ENCODE data around the gene RPS6KA2.
"Not testable (repeated sequence)": the region's sequence is repeated elsewhere in the genome, so short reads cannot be mapped to it uniquely, and the experiment has no call there.

The RPS6KA2 gene

DNA sequence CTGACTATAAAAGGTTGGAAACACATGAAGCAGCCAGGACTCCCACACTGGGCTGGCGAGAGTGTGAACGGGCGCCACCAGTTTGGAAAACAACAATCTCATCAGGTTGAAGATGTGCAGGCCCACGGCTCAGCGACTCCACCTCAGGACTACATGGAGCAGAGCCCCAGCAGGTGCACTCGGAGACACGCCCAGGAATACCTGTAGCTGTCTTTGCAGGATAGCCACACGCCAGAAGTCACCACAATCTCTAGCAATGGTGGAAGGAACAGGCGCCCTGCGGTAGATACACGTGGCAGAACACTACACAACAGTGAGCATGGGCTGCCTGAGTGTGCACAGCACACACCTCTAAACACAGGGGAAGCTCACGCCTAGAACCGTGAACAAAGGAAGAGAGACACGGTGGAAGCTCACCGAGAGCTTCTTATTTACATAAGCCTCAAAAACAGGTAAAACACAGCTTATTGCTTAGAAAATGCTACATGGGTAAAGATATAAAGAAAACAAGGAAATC, 28.7 kb upstream of the RPS6KA2 start:
- DNase-seq, result no peak

- no peak for DNase-seq
Observed at GRCh38 chr6:166655251-166655650, 28.2 kb upstream of the RPS6KA2 start.

- DNase-seq, result no peak
Observed at GRCh38 chr6:166654573-166654972, 27.5 kb upstream of the RPS6KA2 start.

- no peak for DNase-seq
Observed at GRCh38 chr6:166653639-166653941, 26.5 kb upstream of the RPS6KA2 start.

- DNase-seq, result no peak
Observed at GRCh38 chr6:166650824-166651807, 24.1 kb upstream of the RPS6KA2 start.

- DNase-seq, result no peak
Observed at GRCh38 chr6:166650047-166650446, 23.0 kb upstream of the RPS6KA2 start.

- DNase-seq, result no peak
Observed at GRCh38 chr6:166648846-166649245, 21.8 kb upstream of the RPS6KA2 start.

DNA sequence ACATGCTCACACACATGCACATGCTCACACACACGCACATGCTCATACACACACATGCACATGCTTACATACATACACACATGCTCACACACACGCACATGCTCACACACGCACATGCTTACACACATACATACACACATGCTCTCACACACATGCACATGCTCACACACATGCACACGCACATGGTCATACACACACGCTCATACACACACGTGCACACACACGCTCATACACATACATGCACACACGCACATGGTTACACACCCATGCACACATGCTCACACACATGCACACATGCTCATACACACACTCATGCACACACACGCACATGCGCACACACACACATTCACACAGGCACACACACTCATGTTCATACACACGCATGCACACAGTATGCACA, 20.8 kb upstream of the RPS6KA2 start:
- DNase-seq, result no peak

DNA sequence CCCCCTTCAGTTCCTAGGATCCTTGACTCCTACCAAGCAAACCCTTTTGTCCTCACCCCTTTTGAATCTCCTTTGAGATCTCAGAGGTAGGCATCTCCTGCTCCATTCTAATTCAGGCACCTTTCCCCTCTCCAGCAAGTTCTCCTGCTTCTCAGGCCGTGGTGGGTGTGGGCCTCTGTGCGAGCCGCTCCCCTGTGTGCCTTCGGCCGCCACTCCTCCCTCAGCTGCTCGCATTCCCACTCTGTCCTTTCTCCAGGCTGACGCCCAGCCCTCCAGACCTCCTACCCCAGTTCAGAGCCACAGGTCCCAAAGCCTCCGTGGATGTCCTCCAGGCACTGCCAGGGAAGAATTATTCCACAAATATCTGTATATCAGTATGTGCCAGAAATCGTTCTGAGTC, 19.7 kb upstream of the RPS6KA2 start:
- DNase-seq, result no peak

DNA sequence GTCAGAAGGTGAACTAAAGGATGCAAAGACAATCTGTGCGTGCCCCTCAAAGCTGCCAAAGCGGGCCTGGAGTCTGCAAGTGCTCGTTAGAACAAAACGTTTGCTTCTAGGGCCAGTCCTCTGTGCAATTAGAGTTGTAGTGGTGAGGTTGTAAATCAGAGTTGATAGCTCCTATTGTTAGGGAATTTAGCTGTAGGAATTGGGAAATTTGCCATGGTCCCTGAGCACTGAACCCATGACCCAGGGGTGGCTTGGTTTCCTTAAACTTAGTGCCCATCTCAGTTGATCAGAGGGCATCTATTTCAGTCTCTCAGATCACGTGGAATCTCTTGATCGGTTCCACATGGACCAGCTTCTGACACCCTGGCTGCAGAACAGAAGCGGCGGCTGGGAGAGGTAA, 18.8 kb upstream of the RPS6KA2 start:
- no peak for DNase-seq

- no peak for DNase-seq
Observed at GRCh38 chr6:166644681-166645080, 17.6 kb upstream of the RPS6KA2 start.

- DNase-seq, result no peak
Observed at GRCh38 chr6:166643891-166644590, 17.0 kb upstream of the RPS6KA2 start.

DNA sequence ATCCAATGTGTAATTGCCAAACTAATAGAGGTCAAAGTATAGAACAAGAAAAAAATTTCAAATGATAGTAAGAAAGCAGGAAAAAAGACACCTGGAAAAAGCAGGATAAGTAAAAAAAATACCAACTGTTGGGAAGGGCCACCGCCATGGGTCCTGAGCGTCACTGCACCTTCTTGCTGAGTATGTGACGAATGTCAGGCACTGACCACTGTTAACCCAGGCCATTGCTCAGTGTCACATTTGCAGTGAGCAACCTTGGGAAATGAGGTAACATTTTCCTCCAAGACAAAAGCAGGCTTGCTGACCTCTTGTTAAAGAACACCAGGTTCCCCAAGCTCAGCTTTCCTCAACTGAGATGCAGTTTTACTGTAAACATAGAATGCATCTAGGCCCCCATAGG, 15.6 kb upstream of the RPS6KA2 start:
- DNase-seq, result no peak

DNA sequence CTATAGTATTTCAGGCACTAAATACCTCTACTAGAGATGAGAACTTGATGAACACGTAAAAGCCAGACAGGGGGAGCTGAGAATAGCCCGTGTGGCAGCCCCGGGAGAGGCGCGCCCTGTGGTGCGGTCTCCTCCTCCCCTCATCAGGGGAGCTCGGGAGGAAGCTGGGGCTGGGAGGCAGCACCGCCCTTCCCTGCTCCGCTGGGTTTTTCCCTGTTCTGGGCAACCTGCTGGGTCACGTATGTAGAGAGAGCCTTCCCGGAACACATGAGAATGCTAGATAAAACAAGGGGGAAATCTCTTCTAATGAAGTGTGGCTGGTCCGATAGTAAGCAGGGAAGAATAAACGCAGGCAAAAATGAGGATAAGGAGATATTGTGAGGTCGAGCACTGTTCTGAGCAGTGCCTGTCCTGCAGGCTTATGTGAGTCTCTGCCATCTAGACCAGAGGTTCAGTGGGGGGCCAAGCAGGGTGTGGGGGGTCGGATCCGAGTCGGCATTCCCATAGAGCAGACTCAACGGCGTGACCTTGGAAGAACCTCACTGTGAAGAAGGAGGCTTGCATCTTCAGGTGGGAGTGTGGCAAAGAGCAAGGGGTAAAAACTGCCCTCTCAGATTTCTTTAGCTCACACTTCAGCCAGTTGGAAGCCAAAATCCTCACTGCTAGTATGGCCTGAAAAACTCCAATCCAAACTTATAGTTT, 13.4 kb upstream of the RPS6KA2 start:
- no peak for DNase-seq

GRCh38 chr6:166639921-166640320, 12.9 kb upstream of the RPS6KA2 start:
- no peak for DNase-seq

- DNase-seq, result no peak
Observed at GRCh38 chr6:166638573-166638964, 11.5 kb upstream of the RPS6KA2 start.

GRCh38 chr6:166637812-166638572, 10.9 kb upstream of the RPS6KA2 start:
- no peak for DNase-seq

- no peak for DNase-seq
Observed at GRCh38 chr6:166636934-166637333, 9.9 kb upstream of the RPS6KA2 start.

GRCh38 chr6:166636191-166636933, 9.3 kb upstream of the RPS6KA2 start:
- DNase-seq, result no peak

- DNase-seq, result no peak
Observed at GRCh38 chr6:166635013-166635970, 8.2 kb upstream of the RPS6KA2 start.

- DNase-seq, result not testable (repeated sequence)
Observed at GRCh38 chr6:166634581-166634980, 7.5 kb upstream of the RPS6KA2 start.
